CD4-positive, alpha-beta T cell treated with Interleukin-15 for 4 hours (primary cell): ENCODE measurements around the gene WDSUB1.

Experiments
- DNase-seq: peaks from one replicate; pipeline ENCODE4 v3.0.0-alpha.2; 2020; ENCODE audit warnings: low spot score

The WDSUB1 gene

DNA sequence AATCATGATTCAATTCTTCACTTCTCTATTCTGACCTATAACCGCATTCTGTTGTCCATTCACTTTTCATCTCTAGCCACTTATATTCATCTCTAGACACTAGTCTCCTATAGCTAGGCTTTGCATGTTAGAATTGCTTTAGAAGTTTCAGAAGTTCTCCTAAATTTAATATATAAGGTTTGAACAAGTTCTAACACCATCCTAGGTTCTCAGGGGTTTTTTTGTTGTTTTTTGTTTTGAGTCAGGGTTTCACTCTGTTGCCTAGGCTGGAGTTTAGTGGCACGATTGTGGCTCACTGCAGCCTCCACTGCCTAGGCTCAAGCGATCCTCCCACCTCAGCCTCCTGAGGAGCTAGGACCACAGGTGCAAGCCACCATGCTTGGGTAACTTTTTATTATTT lies 19.9 kb downstream of the WDSUB1 start:
- no peak for DNase-seq

DNA sequence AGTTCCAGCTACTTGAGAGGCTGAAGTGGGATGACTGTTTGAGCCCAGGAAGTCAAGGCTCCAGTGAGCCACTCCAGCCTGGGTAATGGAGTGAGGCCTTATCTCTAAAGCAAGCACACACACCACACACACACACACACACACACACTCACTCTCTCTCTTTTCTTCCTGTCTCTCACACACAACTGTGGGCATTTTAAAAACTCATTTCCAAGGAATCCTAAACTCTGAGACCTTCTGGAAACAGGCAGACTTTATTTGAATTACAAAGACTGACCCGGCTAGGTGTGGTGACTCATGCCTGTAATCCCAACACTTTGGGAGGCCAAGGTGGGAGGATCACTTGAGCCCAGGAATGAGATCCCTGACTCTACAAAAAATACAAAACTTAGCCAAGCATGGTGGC lies 21.3 kb downstream of the WDSUB1 start:
- DNase-seq: no peak

- DNase-seq: no peak
Observed at GRCh38 chr2:159262904-159263303, 23.6 kb downstream of the WDSUB1 start.

- DNase-seq: no peak
Observed at GRCh38 chr2:159262226-159262625, 24.3 kb downstream of the WDSUB1 start.

GRCh38 chr2:159256159-159256558 lies 30.3 kb downstream of the WDSUB1 start:
- no peak for DNase-seq

DNA sequence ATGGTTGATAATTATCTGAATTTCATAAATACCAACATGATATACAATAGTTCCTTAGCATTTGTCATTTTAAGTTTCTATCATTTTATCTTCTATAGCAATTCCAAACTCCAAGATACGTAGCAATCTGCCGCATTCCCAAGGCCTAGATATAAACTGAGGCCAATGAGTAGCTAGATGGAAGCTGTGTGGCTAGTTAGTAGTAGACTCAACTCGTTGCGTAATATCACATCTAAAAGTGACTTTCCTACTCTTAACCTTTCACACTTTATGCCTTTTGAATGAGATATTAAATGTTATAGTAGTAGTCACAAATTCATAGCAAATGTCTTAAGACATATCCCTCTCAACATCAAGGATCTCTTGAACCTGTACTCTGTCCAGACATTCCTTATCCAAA lies 33.6 kb downstream of the WDSUB1 start:
- no peak for DNase-seq

- DNase-seq: no peak
Observed at GRCh38 chr2:159251296-159252173, 35.0 kb downstream of the WDSUB1 start.

DNA sequence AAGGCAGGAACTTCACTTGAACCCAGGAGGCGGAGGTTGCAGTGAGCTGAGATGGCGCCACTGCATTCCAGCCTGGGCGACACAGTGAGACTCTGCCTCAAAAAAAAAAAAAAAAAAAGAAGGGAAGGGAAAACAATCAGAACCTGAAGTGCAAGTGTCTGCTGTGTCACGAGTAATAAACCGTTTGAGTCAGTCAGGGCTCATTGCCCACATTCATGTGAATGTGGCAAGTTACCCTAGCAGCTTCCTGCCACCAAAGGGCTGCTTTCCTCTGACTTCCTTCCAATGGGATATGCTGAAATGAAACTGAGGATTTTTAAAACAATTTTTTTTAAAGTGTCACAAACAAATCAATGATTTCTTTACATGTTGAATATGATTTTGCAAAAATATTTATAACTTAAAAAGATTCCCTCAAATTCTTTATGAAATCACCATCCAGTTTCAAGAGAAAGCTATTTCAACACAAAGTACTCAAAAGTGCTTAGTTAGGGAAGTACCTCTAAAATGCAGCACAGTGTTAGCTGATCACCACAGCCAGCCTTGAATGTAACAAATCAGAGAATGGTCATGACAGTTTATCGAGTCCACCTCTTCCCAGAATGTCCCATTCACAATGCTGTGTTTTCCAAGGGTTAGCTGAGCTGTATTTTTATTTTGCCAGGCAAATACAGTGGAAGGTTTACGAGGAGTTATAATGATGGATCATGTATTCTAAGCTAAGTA lies 36.4 kb downstream of the WDSUB1 start:
- DNase-seq: no peak

DNA sequence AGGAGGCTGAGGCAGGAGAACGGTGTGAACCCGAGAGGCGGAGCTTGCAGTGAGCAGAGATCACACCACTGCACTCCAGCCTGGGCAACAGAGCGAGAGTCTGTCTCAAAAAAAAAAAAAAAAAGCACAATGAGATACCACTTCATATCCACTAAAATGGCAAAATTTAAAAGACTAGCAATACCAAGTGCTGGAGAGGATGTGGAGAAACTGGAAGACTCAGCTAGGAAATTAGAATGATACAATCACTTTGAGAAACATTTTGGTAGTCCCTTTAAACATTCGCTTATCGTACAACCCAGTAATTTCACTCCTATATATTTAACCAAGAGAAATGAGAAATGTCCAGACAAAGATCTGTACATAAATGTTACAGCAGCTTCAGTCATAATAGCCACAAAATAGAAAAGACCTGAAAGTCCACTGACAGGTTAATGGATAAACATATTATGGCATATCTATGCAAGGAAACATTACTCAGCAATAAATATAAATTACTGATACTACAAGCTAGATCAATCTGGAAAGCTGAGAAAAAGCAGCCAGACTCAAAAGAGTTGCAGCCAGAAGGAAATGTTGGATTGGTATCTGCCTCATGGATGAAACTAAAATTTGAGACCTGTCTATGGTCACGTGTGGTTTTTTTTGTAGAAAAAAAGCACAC lies 40.0 kb downstream of the WDSUB1 start:
- no peak for DNase-seq

- DNase-seq: no peak
Observed at GRCh38 chr2:159243529-159243928, 43.0 kb downstream of the WDSUB1 start.

- no peak for DNase-seq
Observed at GRCh38 chr2:159234868-159235267, 51.6 kb downstream of the WDSUB1 start.

GRCh38 chr2:159232456-159233170 lies 53.9 kb downstream of the WDSUB1 start:
- DNase-seq: no peak

DNA sequence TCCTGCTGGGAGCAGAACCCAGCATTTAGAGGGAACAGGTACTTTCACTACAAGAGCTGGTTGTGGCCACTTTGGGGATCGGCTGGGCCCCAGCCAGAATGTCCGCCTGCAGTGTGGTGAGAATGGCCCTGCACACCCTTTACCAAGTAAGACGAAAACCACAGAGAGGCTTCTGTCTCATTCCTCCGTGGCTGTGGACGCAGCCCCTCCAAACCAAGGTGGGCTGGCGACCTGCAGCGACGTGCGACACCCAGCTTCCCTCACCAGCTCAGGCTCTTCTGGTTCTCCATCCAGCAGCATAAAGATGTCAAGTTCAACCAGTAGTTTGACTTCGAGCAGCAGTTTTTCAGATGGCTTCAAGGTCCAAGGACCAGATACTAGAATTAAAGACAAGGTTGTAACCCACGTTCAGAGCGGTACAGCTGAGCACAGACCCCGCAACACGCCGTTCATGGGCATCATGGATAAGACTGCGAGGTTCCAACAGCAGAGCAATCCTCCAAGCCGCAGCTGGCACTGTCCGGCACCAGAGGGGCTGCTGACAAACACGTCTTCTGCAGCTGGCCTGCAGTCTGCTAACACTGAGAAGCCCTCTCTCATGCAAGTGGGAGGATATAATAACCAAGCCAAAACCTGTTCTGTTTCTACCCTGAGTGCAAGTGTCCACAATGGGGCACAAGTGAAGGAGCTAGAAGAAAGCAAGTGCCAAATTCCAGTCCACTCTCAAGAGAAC lies 56.2 kb downstream of the WDSUB1 start:
- DNase-seq: no peak

DNA sequence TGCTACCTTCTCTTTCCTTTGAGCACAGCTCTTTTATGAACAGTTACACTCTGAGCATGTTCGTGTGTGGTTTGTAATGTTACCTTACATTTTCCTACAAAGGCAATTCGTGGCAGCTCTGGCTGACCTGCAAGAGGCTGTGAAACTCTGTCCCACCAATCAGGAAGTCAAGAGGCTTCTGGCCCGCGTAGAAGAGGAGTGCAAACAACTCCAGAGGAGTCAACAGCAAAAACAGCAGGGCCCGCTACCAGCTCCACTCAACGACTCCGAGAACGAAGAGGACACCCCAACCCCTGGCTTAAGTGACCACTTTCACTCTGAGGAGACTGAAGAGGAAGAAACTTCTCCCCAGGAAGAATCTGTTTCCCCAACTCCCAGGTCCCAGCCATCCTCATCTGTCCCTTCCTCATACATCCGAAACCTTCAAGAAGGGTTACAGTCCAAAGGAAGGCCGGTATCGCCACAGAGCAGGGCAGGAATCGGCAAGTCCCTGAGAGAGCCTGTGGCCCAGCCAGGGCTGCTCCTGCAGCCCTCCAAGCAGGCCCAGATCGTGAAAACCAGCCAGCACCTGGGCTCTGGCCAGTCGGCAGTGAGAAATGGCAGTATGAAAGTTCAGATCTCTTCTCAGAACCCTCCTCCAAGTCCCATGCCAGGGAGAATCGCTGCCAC lies 56.9 kb downstream of the WDSUB1 start:
- DNase-seq: no peak

- DNase-seq: no peak
Observed at GRCh38 chr2:159228081-159228581, 58.4 kb downstream of the WDSUB1 start.

GRCh38 chr2:159227467-159227866 lies 59.0 kb downstream of the WDSUB1 start:
- DNase-seq: peak; percentile 13

DNA sequence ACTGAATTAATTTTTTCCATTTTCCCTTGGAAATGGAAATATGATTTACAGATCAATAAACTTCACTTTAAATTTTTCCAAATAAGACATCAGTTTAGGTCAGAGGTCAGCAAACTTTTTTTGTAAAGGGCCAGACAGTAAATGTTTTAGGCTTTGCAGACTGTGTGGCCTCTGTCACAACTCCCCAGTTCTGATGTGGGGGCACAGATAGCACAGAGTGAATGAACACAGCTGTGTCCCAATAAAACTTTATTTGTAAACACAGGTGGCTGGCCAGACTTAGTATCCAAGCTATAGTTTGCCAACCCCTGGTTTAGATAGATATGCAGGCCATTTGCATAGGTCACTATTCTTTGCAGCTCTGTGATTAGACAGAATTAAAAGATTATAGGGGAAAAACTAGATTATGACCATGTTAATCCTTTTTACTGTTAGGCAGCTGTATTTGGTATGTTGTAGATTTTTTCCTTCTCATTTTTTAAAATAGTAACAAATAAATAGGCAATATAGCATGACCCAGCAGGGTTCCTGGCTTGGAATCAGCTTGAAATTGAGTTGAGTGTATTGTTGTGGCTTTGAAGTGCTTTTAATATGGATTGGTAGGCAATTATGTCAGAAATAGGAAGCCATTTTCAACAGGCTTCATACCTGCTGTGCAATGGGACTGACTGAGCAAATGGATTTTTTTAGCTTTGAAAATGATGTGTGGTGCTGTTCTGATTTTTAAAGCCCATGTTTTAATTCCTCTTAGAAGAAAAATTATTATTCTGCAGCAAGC lies 59.7 kb downstream of the WDSUB1 start:
- DNase-seq: no peak

DNA sequence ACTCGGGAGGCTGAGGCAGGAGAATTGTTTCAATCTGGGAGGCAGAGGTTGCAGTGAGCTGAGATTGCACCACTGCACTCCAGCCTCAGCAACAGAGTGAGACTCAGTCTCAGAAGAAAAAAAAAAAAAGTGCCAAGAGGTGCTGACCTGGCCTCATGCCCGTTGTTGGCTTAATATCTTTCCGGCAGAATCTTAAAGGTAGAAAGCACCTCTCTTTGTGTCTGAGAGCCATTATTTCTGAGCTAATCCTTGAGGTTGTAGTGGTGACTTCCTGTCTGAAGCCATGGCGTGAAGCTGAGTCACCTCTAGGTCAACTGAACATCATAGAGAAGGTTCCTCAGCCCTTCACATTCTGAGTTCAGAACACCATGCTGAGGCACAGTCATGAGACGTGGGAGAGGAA lies 60.4 kb downstream of the WDSUB1 start:
- peak; percentile 43 for DNase-seq

GRCh38 chr2:159225025-159226016 lies 61.2 kb downstream of the WDSUB1 start:
- no peak for DNase-seq
